ENCODE results near the gene SMAD6.

DNA sequence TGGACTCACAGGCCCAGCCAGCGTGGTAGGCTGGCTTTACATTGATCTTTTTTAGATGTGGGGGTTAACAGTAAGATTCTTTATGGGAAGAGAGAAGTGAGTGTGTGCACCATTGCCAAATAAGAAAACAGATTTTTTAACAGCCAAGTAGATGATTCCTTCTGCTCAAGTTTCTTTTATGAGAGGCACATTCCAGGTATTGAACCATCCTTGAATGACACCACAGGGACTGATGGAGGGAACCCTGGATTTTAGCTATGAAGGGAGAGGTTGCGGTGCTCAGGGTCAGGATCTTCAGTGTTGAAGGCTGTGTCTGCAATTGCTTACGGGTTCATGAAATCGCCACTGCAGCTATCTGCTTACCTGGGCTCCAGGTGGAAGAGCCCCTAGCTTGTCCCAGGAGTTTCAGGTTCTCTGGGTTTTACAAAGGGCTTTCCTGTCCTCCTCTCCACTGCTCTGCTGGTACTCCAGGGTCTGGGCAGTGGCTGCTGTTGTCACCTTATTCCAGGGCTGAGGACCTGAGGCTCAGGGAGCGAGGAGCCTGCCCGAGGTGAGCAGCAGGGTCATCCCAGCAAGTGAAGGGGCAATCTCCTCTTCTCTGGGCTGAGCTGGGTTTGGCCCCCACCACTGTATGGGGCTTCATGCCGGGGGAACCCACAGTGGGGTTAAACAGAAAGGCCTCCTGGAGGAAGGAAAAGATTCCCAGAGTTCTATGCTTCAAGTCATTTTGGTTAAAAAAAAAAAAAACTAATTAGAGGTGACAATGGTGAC is 53.4 kb downstream of the SMAD6 start:
- TF ChIP-seq POLR2A (IDR thresholded peaks at IDR 0.05; ENCODE audit: low read depth) (no peak), POLR2AphosphoS5 (IDR thresholded peaks at IDR 0.05) (no peak), EP300 (IDR thresholded peaks at IDR 0.05) (no peak)
- TF ChIP-seq, protein P1, sequence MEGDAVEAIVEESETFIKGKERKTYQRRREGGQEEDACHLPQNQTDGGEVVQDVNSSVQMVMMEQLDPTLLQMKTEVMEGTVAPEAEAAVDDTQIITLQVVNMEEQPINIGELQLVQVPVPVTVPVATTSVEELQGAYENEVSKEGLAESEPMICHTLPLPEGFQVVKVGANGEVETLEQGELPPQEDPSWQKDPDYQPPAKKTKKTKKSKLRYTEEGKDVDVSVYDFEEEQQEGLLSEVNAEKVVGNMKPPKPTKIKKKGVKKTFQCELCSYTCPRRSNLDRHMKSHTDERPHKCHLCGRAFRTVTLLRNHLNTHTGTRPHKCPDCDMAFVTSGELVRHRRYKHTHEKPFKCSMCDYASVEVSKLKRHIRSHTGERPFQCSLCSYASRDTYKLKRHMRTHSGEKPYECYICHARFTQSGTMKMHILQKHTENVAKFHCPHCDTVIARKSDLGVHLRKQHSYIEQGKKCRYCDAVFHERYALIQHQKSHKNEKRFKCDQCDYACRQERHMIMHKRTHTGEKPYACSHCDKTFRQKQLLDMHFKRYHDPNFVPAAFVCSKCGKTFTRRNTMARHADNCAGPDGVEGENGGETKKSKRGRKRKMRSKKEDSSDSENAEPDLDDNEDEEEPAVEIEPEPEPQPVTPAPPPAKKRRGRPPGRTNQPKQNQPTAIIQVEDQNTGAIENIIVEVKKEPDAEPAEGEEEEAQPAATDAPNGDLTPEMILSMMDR (IDR thresholded peaks at IDR 0.05): no peak
